ENCODE results near the gene ZNF19.

GRCh38 chr16:71426880-71427615 lies 62.1 kb downstream of the ZNF19 start:
- TF ChIP-seq MAX (IDR thresholded peaks at IDR 0.05) (no peak), REST (IDR thresholded peaks at IDR 0.05; ENCODE audit: low read depth) (no peak), CREB1 (IDR thresholded peaks at IDR 0.05; ENCODE audit: low read depth) (no peak), EP300 (IDR thresholded peaks at IDR 0.05; ENCODE audit: borderline replicate concordance) (no peak), TAF1 (IDR thresholded peaks at IDR 0.05; ENCODE audit: low read depth) (no peak)

Measured in Ishikawa (cell line).